ENCODE results near the gene SIPA1L3.

The SIPA1L3 gene

DNA sequence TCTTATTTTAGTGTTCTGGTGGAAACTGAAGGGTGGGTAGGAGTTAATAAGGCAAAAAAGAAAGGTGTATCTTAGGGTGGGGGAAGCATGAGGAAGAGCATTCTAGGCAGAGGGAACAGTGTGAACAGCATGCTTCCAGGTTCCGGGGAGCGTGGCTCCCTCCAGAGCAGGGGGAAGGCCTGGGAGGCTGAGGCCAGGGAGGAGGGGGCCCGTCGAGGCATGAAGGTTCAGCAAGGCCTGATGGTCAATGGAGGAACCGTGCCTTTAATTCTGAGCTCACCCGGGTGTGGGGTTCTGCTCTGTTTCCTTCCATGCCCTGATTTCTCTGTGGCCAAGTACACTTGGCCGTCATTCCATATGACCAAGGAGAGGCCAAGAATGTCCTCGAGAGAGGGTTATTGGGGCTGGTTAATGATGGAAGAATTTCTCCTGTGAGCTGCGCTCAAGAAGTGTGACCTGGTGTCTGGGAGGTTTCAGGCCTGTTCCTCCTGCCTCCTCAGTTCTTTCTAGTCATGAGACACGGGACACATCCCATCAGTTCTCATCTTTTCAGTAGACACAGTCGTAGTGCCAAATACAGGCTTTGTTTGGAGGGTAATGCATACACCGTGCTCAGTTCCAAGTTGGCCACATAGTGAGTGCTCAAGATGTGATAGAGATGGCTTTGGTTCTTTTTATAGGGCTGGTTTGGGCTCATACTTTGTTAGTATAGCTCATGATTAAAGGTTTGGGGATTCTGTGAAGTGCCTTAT is 73.6 kb downstream of the SIPA1L3 start:
- no peak for DNase-seq

DNA sequence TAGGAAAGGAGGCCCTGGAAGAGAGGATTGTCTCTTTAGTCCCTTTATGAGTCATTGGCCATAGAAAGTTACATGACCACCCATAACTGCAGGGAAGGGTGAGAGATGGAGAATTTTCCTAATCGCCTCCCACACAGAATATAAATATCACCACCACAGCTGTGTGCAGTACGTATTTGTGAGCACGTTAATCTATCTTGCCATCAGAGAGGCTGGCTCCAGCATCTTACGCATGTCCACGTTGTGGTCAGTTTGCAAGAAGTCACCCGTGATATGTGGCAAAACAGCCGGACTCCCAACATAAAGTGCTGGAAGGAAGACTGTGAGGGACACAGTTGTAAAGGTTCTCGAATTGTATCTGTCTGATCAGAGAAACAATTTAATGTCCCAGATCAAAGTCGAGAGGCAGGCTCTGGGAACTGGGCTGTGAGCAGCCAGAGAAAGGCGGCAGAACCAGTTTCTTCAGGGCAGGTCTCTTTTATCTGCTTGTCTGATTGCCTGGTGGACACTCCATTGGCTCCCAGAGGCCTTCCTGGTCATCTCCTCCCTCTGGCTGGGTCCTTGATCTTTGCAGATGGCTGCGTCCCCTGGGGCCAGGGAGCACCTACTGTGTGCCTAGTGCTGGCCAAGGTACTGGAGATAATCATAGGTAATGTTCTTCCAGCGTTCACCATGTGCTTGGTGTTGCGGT is 74.9 kb downstream of the SIPA1L3 start:
- peak; percentile 18 for DNase-seq

DNA sequence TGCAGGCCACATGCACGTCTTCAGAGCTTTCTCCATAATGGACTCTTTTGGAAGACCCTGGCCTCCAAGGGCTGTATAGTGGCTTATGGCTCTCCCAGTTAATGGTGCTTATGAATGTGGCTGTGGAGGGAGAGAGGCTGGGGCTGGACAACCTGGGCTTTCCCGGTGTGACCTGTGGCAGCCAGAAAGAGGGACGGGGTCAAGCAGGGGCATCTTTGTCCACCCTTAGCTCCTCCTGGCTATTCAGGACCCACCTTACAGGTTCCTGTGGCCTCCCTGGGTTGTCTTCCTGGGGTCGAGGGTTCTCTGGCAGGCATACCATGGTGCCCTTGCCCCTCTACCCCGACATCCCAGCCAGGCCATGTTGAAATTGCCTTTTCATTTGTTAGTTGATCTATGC is 75.6 kb downstream of the SIPA1L3 start:
- no peak for DNase-seq

DNA sequence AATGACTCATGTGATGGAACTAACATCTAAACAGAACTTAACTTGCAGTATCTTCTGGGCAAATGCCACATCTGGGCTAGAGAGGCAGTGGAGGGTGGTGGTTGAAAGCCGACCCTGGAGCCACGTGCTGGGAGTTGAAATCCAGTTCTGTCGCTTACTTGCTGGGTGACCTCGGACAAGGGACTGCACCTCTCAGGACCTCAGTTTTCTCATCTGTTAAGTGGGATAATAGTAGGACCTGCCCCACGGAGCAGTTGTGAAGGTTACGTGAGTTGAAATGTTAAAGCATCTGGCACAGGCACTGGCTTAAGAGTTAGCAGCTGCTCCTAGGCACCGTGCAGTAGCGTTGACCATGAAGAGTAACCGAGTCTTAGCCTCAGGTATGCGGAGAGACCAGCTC is 76.1 kb downstream of the SIPA1L3 start:
- no peak for DNase-seq

DNA sequence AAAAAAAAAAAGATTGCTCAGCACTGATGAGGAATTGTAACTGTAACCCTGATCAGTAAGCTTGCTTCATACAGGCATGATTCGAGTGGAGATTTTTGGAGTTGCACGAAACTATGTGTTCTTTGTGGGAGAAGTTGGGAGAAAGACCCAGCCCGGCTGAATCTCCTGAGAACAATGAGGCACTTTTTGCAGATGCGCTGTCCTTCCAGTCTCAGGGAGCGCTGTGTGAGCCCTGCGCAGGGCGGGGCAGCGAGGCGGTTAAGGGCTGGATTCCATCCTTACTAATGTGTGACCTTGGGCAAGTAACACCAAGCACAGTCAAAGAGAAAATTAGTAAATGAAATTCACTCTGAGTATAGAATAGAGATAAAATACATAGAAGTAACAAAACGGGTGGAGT is 76.9 kb downstream of the SIPA1L3 start:
- no peak for DNase-seq

DNA sequence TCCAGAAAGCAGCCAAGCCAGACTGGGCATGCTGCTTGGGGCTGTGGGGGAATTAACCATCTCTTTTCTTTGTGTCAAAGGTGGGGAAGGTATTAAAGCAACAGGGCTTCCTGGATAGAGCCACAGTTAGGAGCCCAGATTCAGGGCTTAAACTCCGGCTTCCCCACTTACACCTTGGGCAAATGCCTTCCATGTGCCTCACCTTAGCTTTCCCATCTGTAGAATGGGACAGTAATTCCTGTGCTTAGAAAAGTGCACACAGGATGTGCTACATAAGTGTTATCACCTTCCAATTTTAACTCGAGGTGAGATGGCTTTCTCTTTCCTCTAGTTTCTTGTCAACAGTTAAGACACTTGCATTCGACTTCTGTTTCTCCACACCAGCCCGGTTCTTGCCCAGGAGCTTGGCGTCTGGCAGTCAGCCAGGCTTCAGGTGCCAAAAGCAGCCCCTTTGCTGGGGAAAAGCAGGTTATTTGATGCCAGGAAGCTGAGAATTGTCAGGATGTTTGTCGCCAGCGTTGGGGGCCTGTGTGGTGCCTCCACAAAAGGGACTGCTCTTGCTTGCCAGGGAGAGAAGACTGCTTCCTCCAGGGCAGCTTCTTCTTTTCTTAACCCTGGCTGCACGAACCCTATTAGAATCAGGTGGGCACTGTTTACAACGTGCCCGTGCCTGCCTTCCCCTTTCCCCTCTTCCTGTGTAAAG is 79.2 kb downstream of the SIPA1L3 start:
- no peak for DNase-seq

DNA sequence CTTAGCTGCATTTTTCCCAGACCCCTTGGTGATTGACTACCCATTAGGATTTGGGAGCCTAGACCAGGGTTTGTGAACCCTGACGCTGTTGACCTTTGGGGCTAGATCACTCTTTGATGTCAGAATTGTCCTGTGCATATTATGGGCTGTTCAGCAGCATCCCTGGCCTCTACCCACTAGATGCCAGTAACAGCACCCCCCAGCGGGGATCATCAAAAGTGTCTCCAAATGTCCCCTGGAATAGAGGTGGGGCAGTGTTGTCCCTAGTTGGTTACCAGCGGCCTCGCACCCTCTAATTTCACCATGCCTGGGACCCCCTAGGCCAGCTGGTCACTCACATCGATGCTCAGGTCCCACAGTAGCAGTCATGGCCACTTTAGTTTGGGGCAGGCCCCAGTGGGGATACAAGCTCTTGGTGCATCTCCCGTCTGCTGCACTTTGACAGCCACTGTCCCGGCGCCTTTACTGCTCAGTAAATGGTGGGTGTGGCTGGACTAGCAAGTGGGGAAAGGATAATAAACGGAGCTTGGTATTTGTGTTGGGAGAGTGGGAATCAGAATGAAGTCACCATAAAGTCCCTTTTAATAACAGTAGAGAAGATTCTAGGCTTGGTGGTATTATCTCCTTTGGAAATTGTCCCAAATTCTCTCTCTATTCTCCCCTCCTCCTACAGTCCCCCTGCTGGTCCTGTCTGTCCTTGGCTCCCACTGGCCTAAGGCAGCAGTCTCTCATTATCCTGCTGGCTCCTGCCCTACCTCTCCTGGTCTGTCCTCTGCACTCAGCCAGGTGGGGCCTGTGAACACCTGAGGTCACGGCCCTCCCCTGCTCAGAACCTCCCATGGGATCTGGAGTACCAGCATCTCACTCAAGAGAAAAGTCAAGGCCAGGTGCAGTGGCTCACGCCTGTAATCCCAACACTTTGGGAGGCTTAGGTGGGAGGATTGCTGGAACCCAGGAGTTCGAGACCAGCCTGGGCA is 80.6 kb downstream of the SIPA1L3 start:
- DNase-seq: no peak

DNA sequence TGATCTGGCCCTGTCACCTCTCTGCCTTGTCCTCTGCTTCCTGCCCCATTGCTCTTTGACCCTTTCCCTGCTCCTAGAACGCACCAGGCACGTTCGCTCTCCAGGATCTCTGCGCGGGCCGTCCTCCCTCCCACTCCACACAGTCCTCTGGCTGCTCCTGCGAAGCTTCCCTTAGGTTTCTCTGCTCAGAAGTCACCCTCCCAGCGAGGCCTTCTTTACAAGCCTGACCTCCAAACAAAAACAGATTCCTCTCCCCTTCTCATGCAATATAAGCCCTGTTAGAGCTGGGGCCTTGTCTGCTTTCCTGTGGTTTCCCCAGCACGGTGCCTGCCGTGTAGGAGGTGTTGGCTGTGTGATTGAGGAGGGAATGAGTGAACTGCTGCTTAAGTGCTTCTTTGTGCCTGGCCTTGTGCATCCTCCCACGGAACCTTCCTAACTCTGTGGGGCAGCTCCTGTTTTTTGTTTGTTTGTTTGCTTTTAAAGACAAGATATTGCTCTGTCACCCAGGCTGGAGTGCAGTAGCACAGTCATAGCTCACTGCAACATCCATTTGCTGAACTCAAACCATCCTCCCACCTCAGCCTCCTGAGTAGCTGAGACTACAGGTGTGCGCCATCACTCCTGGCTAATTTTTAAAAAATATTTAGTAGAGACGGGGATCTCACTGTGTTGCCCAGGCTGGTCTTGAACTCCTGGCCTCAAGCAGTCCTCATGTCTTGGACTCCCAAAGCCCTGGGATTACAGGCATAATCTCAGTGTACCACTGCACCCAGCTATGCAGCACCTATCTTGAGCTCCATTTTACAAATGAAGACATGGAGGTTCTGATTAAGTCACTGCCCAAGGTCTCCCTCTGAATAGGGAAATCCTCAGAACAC is 82.0 kb downstream of the SIPA1L3 start:
- no peak for DNase-seq

DNA sequence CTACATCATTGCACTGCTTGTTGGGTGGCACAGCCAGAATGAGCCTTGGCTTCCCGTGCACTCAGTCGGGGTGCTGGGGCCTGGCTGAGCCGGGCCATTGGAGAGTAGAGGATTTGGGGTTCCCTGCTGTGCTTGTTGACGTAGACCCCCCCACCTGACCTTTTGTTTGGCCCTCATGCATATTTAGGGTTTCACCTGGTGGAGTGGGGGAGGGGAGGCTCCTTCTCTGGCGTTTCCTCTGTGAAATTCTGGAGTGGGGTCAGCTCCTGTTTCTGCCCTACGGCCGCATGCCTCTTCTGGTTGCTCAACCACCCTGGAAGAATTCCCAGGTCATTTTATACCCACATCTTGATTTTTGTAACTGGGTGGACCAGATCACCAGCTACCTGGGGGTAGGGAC is 82.8 kb downstream of the SIPA1L3 start:
- no peak for DNase-seq

DNA sequence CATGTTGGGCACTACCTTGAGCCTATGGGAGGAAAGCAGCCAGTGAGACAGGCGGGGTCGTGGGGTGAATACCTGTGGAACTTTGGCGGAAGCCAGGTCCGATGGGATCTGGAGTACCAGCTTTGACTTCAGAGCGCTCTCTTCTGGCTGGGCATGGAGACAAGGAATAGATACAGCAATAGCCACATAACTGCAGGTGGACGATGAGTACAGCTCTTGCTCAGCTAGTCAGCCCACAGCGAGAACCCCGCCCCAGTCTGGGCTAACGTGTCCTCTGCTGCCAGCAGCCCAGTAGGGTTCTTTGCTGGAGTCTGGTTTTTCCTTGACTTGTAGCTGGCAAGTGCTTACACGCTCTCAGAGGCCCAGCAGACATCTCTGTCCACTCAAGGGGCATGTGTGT is 83.4 kb downstream of the SIPA1L3 start:
- DNase-seq: no peak

DNA sequence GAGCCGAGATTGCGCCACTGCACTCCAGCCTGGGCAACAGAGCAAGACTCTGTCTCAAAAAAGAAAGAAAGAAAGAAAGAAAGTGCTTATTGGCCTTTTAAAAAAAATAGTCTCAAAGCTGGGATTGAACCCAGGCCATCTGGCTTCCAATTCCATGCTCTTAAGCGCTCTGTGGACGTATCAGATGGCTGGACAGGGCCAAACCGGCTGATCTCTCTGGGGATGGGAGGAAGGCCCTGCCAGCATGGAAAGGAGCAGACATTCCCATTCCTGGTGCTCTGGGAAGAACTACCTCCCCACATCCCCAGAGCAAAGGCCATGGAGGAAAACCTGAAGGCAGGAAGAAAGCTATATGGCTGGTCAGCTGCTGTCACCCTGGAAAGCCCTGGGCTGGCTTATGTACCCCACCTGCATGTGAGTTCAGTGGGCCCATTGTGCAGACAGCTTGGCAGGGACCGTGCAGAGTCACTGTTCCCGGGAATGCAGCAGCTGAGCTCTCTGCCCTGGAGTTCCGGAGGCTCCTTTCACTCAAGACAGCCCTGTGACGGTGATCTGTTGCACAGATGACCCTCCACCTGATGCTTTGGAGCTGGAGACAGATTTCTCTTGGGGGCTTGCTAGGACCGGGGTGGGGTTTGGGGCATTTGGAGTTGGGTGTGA is 84.3 kb downstream of the SIPA1L3 start:
- DNase-seq: no peak

DNA sequence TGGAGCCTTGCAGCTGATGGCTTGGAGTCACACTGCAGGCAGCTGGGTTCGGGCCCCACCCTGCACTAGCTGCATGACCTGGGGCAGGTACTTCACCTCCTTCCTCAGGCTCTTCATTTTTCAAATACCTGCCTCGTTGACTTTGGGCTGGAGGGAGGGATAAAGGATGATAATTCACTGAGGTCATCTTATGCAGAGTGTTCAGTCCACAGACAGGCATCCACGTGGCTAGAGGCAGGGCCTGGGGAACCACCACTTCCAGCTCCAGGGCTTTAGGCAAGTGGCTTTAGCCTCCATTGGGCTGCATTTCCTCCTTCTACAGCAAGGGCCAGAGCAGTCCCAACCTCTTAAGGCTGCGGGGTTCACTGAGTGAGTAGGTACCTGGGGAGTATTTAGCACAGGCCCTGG is 84.8 kb downstream of the SIPA1L3 start:
- no peak for DNase-seq

DNA sequence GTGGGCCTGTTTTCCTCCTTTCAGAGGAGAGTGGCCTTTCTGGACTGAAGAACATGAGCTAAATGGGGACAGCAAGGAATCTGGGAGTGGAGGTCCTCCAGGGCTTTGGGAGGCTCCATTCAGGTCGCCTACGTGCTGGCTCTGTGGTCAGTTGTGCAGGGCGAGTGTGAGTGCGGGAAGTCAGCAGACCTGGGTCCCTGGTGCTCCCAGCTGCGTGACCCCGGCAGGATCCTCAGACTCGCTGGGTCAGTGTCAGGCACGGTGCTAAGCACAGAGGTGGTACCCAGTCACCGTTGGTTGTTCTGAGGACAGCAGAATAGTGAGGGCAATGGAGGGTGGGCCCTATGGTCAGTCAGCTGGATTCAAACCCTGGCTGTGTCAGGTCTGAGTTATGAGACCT is 85.8 kb downstream of the SIPA1L3 start:
- DNase-seq: no peak

DNA sequence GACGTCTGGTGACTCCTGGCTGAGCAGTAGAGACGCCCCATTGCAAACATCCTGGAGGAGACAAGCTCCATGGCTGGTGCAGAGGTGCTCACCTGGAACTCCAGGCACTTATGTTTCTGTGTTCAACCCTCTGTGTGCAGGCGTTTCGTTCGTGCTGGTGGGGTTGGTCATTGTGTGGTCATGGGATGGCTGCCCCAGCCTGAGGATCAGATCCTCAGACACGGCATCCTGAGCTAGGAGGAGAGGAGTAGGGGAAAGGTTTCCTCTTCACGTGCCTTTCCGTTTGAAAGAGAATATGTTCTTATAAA is 87.8 kb downstream of the SIPA1L3 start:
- DNase-seq: no peak

DNA sequence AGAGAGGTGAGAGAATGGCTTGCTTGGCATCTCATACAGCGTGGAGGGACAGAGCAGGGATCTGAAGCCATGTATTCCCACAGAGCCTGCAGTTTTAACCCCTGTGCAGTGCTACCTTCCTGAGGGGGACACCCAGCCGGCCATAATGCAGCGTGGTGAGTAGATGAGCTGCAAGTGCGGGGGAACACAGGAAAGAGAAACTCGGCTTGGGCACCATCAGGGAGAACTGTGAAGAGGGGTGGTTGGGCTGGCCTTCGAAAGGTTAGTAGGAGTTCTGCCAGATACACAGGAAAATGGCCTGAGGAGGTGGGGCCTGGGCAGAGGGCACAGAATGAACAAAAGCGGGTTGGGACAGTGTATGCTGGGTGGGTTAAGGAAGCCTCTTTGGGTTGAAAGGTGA is 88.3 kb downstream of the SIPA1L3 start:
- DNase-seq: no peak

DNA sequence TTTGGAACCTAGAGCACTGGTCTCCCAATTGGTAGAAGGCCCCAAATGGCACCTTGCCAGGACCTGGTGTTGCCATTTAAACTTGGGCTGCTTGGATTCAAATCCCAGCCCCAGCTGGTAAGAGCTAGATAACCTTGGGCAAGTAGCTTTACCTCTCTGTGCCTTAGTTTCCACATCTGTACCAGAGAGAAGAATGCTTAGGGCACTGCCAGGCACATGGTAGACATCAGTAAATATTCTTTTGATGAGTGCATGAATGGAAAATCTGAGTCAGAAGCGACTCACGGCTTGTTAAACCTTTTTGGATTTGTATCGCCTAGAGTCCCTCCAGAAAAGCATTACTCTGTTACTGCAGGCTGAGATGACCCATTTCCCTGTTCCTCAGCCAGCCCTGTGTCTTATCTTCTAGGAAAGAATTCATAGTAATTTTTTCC is 90.9 kb downstream of the SIPA1L3 start:
- DNase-seq: peak; percentile 97

DNA sequence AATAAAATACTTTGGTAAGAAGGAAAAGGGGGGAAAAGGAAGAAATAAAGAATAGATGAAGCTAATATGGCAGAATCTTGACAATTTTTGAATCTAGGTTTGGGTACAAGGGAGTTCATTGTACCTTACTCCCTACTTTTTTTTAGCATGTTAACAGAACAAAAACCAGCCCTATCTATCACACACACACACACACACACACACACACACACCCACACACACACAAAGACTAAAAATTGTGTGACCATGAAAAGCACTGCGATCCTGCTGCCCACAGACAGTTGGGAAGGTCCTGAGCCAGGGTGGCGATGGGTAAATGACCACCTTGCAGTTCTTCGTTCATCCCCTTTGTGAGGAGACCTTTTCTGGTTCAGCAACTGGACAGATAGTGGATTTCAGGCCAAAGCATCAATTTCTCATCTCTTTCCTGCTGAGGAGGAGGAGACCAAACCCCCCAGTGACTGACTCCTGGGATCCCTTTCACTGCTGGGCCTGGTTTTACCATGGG is 91.8 kb downstream of the SIPA1L3 start:
- no peak for DNase-seq

DNA sequence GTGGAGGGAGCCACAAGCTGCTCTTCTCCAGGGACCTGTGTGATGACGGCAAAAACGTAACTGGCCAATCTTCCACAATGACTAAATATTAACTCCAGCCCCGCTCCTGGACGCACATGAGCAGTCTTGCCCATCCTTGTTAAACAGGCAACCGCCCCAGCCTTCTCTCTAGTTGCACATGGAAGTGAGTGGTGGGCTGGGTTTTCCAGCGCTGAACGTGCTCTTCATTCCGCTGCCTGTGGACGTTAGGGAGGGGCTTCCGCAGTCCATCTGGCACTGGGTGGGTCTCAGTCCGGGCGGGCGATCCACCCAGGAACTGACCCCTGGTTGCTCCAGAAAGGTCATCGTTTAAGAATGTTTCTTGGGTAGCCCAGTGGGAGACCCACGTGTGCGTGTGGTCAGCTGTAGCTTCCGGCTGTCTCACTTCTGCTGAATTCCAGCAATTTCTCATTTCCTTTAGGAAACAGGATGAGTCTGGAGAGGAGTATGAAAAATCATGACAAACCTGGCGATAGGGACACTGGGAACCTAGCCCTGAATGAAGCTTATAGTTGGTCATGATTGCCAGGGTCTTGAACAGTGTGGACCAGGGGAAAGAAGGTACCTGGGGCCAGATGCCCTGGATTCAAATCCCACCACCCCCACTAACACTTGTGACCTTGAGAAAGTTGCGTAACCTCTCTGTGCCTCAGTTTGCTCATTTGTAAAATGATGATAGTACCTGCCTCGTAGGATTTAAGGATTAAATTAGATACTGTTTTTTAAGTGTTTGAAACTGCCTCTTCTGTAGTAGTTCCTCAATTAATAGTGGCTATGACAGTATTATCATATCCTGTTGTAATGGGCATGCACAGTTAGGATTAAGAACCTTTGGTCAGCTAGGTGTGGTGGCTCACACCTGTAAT is 92.6 kb downstream of the SIPA1L3 start:
- peak; percentile 96 for DNase-seq

DNA sequence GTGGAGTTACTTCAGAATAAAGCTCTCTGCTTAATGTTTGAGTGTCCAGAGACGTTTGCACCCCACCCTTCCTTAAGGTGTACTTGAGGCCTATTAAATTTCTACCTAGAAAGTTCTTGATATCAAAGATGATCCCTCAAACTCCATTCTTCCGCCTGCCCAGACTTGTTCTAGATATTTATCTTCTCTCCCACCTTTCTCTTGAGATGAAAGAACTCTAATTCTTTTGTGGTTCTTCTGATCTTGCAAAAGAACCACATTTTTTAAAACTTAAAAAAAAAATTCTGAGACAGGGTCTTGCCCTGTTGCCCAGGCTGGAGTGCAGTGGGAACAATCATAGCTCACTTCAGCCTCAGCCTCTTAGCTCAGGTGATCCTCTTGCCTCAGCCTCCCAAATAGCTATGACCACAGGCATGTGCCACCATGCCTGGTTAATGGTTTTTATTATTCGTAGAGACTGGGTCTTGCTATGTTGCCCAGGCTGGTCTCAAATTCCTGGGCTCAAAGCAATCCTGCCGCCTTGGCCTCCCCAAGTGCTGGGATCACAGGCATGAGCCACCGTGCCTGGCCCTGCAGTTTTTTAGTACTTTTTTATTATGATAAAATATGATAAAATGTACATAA is 94.3 kb downstream of the SIPA1L3 start:
- DNase-seq: no peak

All from fibroblast of skin of right biceps (primary cell).